H1 (cell line): Measurements from ENCODE around the gene DCUN1D2. TPM values are rescaled to one million over a fixed set of nuclear protein-coding genes. Genes with fewer than 3 reads are reported as not detected.

Experiments used
- CTCF ChIA-PET: fragments of 300-600 bp; sonication (Branson Sonifier 250); formaldehyde crosslinking; loops from one replicate; lab custom pipeline; 2021; ENCODE audit not compliant: partially characterized antibody; lab: Charles Lee
- POLR2A ChIA-PET: fragments of 300-600 bp; sonication (Branson Sonifier 250); formaldehyde crosslinking; loops from one replicate; lab custom pipeline; 2021; ENCODE audit warnings: inconsistent platforms; ENCODE audit not compliant: partially characterized antibody; lab: Charles Lee
- DNase-seq, 2 experiments: peaks; one replicate each; pipeline versions ENCODE4 v3.0.0 to v3.0.0-alpha.2; 2010 to 2022; ENCODE audit warnings: low spot score in 2 of 2, low read depth in 1 of 2, mixed read lengths in 1 of 2
- FAIRE-seq: peaks from 2 replicates; lab custom pipeline; 2011; peaks lifted over from hg19 to GRCh38; lab: Jason Lieb, UNC
- H2AFZ ChIP-seq: 2 replicates; pipeline ENCODE4 v1.8.1; 2012; ENCODE audit warnings: low read length, inconsistent platforms
- H2AK5ac ChIP-seq: 2 replicates; pipeline ENCODE4 v1.6.1; 2013; ENCODE audit warnings: low read depth, low read length
- H2BK120ac ChIP-seq: replicated peaks from 2 replicates; pipeline ENCODE3; 2013; ENCODE audit warnings: low read depth, low read length, inconsistent platforms
- H2BK12ac ChIP-seq: 2 replicates; pipeline ENCODE4 v1.6.1; 2013; ENCODE audit warnings: low read depth, low read length
- H2BK15ac ChIP-seq: 2 replicates; pipeline ENCODE4 v1.6.1; 2013; ENCODE audit warnings: low read length
- H2BK20ac ChIP-seq: 2 replicates; pipeline ENCODE4 v1.6.1; 2013; ENCODE audit warnings: low read length
- H2BK5ac ChIP-seq: 2 replicates; pipeline ENCODE4 v1.6.1; 2013; ENCODE audit warnings: low read depth, low read length
- H3K14ac ChIP-seq: 2 replicates; pipeline ENCODE4 v1.6.1; 2013; ENCODE audit warnings: inconsistent platforms; ENCODE audit not compliant: insufficient read length
- H3K18ac ChIP-seq: 2 replicates; pipeline ENCODE4 v1.6.1; 2013; ENCODE audit warnings: low read length; ENCODE audit errors: extremely low read depth
- H3K23ac ChIP-seq: 2 replicates; pipeline ENCODE4 v1.6.1; 2013; ENCODE audit warnings: inconsistent platforms; ENCODE audit not compliant: insufficient read length
- H3K23me2 ChIP-seq: 2 replicates; pipeline ENCODE4 v1.6.1; 2013; ENCODE audit warnings: low read depth, low read length
- H3K27ac ChIP-seq: 2 replicates; pipeline ENCODE4 v1.6.1; 2011; ENCODE audit warnings: low read depth, low read length, inconsistent platforms
- H3K27me3 ChIP-seq, 4 experiments: replicated peaks in 1 of 4; 1 replicate in 1 of 4; 2 replicates in 3 of 4; pipeline versions ENCODE4 v1.6.1 to v1.8.1; 2011 to 2013; ENCODE audit warnings: low read length in 3 of 4, mild to moderate bottlenecking in 3 of 4, inconsistent platforms in 2 of 4, mixed read lengths in 2 of 4, moderate library complexity in 1 of 4; ENCODE audit not compliant: control insufficient read depth in 3 of 4, insufficient read depth in 3 of 4; ENCODE audit errors: extremely low read depth in 1 of 4
- H3K36me3 ChIP-seq, 4 experiments: 2 replicates each; pipeline versions ENCODE4 v1.6.1 to v1.8.1; 2011 to 2013; ENCODE audit warnings: mild to moderate bottlenecking in 4 of 4, low read length in 3 of 4, moderate library complexity in 2 of 4, control low read depth in 1 of 4, inconsistent platforms in 1 of 4; ENCODE audit not compliant: insufficient read depth in 4 of 4, control insufficient read depth in 2 of 4
- H3K4ac ChIP-seq: replicated peaks from 2 replicates; pipeline ENCODE3; 2013; ENCODE audit warnings: low read length, low read depth, mixed read lengths, inconsistent platforms; ENCODE audit not compliant: insufficient read length
- H3K4me1 ChIP-seq, 4 experiments: replicated peaks in 1 of 4; 1 replicate in 1 of 4; 2 replicates in 3 of 4; pipeline versions ENCODE4 v1.6.1 to v1.8.1; 2011 to 2013; ENCODE audit warnings: low read length in 3 of 4, inconsistent platforms in 2 of 4, mixed read lengths in 1 of 4; ENCODE audit not compliant: insufficient read depth in 4 of 4, control insufficient read depth in 3 of 4
- H3K4me2 ChIP-seq, 2 experiments: 2 replicates each; pipeline versions ENCODE4 v1.6.1 to v1.8.1; 2011 to 2013; ENCODE audit warnings: low read depth in 2 of 2, low read length in 2 of 2, control low read depth in 1 of 2, inconsistent platforms in 1 of 2, mild to moderate bottlenecking in 1 of 2; ENCODE audit not compliant: insufficient read depth in 1 of 2
- H3K4me3 ChIP-seq, 4 experiments: fragments of 200-600, 300-600 bp in 1 of 4; sonication (generic), shearing (Covaris generic), sonication (Bioruptor Twin) in 1 of 4; 2 replicates each; pipeline versions ENCODE4 v1.5.1 to v1.8.1; 2011 to 2016; ENCODE audit warnings: low read length in 4 of 4, low read depth in 3 of 4, control low read depth in 2 of 4, inconsistent platforms in 2 of 4, mild to moderate bottlenecking in 2 of 4, mixed read lengths in 1 of 4, moderate library complexity in 1 of 4; ENCODE audit not compliant: insufficient read depth in 2 of 4; ENCODE audit errors: extremely low read depth in 1 of 4
- H3K56ac ChIP-seq: replicated peaks from 2 replicates; pipeline ENCODE3; 2013; ENCODE audit warnings: low read depth, mild to moderate bottlenecking, mixed read lengths, low read length, inconsistent platforms; ENCODE audit not compliant: insufficient read length
- H3K79me1 ChIP-seq: 2 replicates; pipeline ENCODE4 v1.6.1; 2013; ENCODE audit warnings: low read depth, low read length, control low read depth
- H3K79me2 ChIP-seq, 2 experiments: 2 replicates each; pipeline versions ENCODE4 v1.6.1 to v1.8.1; 2012 to 2013; ENCODE audit warnings: low read length in 2 of 2, mild to moderate bottlenecking in 2 of 2, inconsistent platforms in 1 of 2; ENCODE audit not compliant: insufficient read depth in 2 of 2, control insufficient read depth in 1 of 2
- H3K9ac ChIP-seq, 4 experiments: replicated peaks in 1 of 4; 1 replicate in 1 of 4; 2 replicates in 3 of 4; pipeline versions ENCODE4 v1.6.1 to v1.8.1; 2011 to 2013; ENCODE audit warnings: low read depth in 3 of 4, low read length in 3 of 4, control low read depth in 2 of 4, mild to moderate bottlenecking in 2 of 4, moderate library complexity in 2 of 4, inconsistent platforms in 1 of 4; ENCODE audit errors: extremely low read depth in 1 of 4
- H3K9me3 ChIP-seq, 2 experiments: 2 replicates each; pipeline versions ENCODE4 v1.6.1 to v1.8.1; 2012 to 2013; ENCODE audit warnings: mild to moderate bottlenecking in 2 of 2, moderate library complexity in 2 of 2, control low read depth in 1 of 2, inconsistent platforms in 1 of 2, low read depth in 1 of 2, low read length in 1 of 2, mixed read lengths in 1 of 2; ENCODE audit not compliant: insufficient read depth in 2 of 2
- H4K20me1 ChIP-seq, 2 experiments: replicated peaks in 1 of 2; 2 replicates each; pipeline versions ENCODE3 to v1.8.1; 2011 to 2013; ENCODE audit warnings: inconsistent platforms in 2 of 2, low read length in 2 of 2, mild to moderate bottlenecking in 1 of 2; ENCODE audit not compliant: insufficient read depth in 2 of 2, control insufficient read depth in 1 of 2
- H4K5ac ChIP-seq: 2 replicates; pipeline ENCODE4 v1.6.1; 2013; ENCODE audit warnings: low read length, low read depth, mixed read lengths, inconsistent platforms; ENCODE audit not compliant: insufficient read length
- H4K8ac ChIP-seq: 2 replicates; pipeline ENCODE4 v1.8.0; 2013; ENCODE audit warnings: mild to moderate bottlenecking, moderate library complexity, low read length, inconsistent platforms; ENCODE audit not compliant: insufficient read depth; ENCODE audit errors: extremely low read depth
- H4K91ac ChIP-seq: replicated peaks from 2 replicates; pipeline ENCODE3; 2013; ENCODE audit warnings: low read length, mixed read lengths, inconsistent platforms; ENCODE audit not compliant: insufficient read length
- CBX5 ChIP-seq: fragments of 300-800, 300-1000 bp; sonication (generic); IDR thresholded peaks from 2 replicates; pipeline ENCODE4 v1.7.1; 2016; ENCODE audit warnings: antibody characterized with exemption, low read length, low read depth
- EZH2 ChIP-seq: fragments of 200-600 bp; sonication (generic); IDR thresholded peaks from 2 replicates; pipeline ENCODE4 v1.7.1; 2012; ENCODE audit warnings: low read depth, mild to moderate bottlenecking, moderate library complexity, low read length, inconsistent platforms; ENCODE audit not compliant: severe bottlenecking
- NRF1 ChIP-seq: IDR thresholded peaks from 2 replicates; pipeline ENCODE4 v1.6.1; 2011; ENCODE audit warnings: mild to moderate bottlenecking, low read depth, low read length, improper control_type of control experiment
- YY1 ChIP-seq: IDR thresholded peaks from 2 replicates; pipeline ENCODE4 v1.6.1; 2011; ENCODE audit warnings: low read depth, mild to moderate bottlenecking, low read length
- WGBS, 2 experiments: shearing (Covaris generic) in 1 of 2; methylation state at CpG; one replicate each; pipeline versions ENCODE4 v1.1.6 to v1.1.7; 2013 to 2015; ENCODE audit warnings: low lambda C conversion rate in 2 of 2, mixed read lengths in 2 of 2, inconsistent platforms in 1 of 2, low coverage in 1 of 2, missing lambda C conversion rate in 1 of 2; ENCODE audit not compliant: insufficient replicate concordance in 2 of 2, insufficient coverage in 1 of 2, insufficient read length in 1 of 2; ENCODE audit errors: extremely low coverage in 1 of 2, missing lambda C conversion rate in 1 of 2; 5-methylcytosine and 5-hydroxymethylcytosine counted together
- polyA plus RNA-seq, 7 experiments: library from polyadenylated mRNA; depleted of rRNA in 3 of 7; stranded (reverse) in 5 of 7; unstranded in 2 of 7; fragments of >200 nt in 5 of 7; fragments of 200-250 nt in 2 of 7; gene quantifications; 1 replicate in 5 of 7; 2 replicates in 1 of 7; 4 replicates in 1 of 7; pipeline versions ENCODE4 v1.2.1 to v1.2.3, GENCODE V29; 2011 to 2013; ENCODE audit warnings: missing spikeins in 2 of 7, mixed read lengths in 2 of 7
- total RNA-seq: library from RNA; stranded (reverse); fragmentation: NEBNext Ultra II Directional; extraction: Animal tissue kit (Norgen Biotek cat#: 25700); gene quantifications from 2 replicates; pipeline ENCODE4 v1.2.1, GENCODE V29; 2021

Gene DCUN1D2
- total and polyA plus RNA-seq, 2 of the 8 experiments (the other 6 are each of a cell fraction or from before 2014, with no cell fraction given), result 19.5 to 35.3 TPM

GRCh38 chr13:113460064-113460555 lies 30.4 kb downstream of the DCUN1D2 start:
- no peak overlapping the region for H4K8ac ChIP-seq
- no peak overlapping the region for H4K5ac ChIP-seq
- no peak overlapping the region for H3K27ac ChIP-seq
- no peak overlapping the region for H2BK5ac ChIP-seq
- H3K14ac ChIP-seq, result no peak overlapping the region
- ChIA-PET CTCF (interaction anchor here (1.0 to 4.2 kb wide), 5 partner anchors 10 to 57 kb away, joined by 3 to 25 read pairs (median 4); no protein-coding TSS in a partner anchor), POLR2A (interaction anchor here (0.6 kb wide), 1 partner anchor 32 kb away, joined by 4 read pairs; no protein-coding TSS in a partner anchor)
- no peaks in the 10 kb centered on the region for H3K9me3 ChIP-seq
- H3K23me2 ChIP-seq, result no peaks in the 10 kb centered on the region
- peaks cover 17 to 70% (median 43%) of the 10 kb centered on the region in 4 experiments for H3K36me3 ChIP-seq
- no peak overlapping the region for H3K4me3 ChIP-seq
- H2BK120ac ChIP-seq, result no peak overlapping the region
- no peak overlapping the region for H3K9ac ChIP-seq
- H2AFZ ChIP-seq, result no peak overlapping the region
- H3K4ac ChIP-seq, result no peak overlapping the region
- H2BK15ac ChIP-seq, result no peak overlapping the region
- no peaks in the 10 kb centered on the region; a peak in 1 of 7 replicates for H3K4me1 ChIP-seq
- H3K27me3 ChIP-seq, result no peaks in the 10 kb centered on the region
- H3K79me1 ChIP-seq, result peaks cover 2% of the 10 kb centered on the region; the same call in 1 of the 2 replicates
- H4K91ac ChIP-seq, result no peak overlapping the region
- no peak overlapping the region for H2AK5ac ChIP-seq
- no peak overlapping the region for H2BK20ac ChIP-seq
- FAIRE-seq (no peak), DNase-seq (no peak)
- peaks cover 2 to 23% of the 10 kb centered on the region in 2 experiments for H4K20me1 ChIP-seq
- no peak overlapping the region for H2BK12ac ChIP-seq
- no peaks in the 10 kb centered on the region; a peak in 1 of 4 replicates for H3K79me2 ChIP-seq
- H3K18ac ChIP-seq, result no peak overlapping the region
- H3K4me2 ChIP-seq, result no peak overlapping the region
- no peak overlapping the region for H3K56ac ChIP-seq
- 92% methylated on average over 14 of the region's 14 CpGs; no CpG with 5 or more reads in 1 of the 2 experiments for WGBS, 2 experiments
- no peak overlapping the region for H3K23ac ChIP-seq
- no peak for TF ChIP-seq NRF1
- TF ChIP-seq YY1, result no peak
- TF ChIP-seq EZH2, result no peak
- no peak for TF ChIP-seq CBX5
